Activated T-cell treated with anti-CD3 and anti-CD28 coated beads for 1 hour (primary cell): Measurements from ENCODE around the gene ASH1L.

ENCODE experiments used
- DNase-seq: peaks from one replicate; pipeline ENCODE4 v3.0.0-alpha.2; 2020; ENCODE audit warnings: low read depth

Gene ASH1L

GRCh38 chr1:155326631-155327037, 236.0 kb downstream of the ASH1L start:
- no peak for DNase-seq

GRCh38 chr1:155326020-155326526, 236.5 kb downstream of the ASH1L start:
- no peak for DNase-seq

- DNase-seq, result no peak
These were observed 237.1 kb downstream of the ASH1L start for GRCh38 chr1:155325603-155325893.

- DNase-seq, result peak; percentile 16
These were observed 237.6 kb downstream of the ASH1L start for GRCh38 chr1:155324717-155325602.

GRCh38 chr1:155324037-155324716, 238.4 kb downstream of the ASH1L start:
- peak; percentile 75 for DNase-seq

- peak; percentile 72 for DNase-seq
These were observed 238.9 kb downstream of the ASH1L start for GRCh38 chr1:155323729-155324036.

- DNase-seq, result peak; percentile 92
These were observed 239.5 kb downstream of the ASH1L start for GRCh38 chr1:155322953-155323728.

GRCh38 chr1:155322571-155322952, 240.0 kb downstream of the ASH1L start:
- DNase-seq, result no peak

GRCh38 chr1:155321639-155322503, 240.7 kb downstream of the ASH1L start:
- DNase-seq, result no peak

GRCh38 chr1:155320661-155321617, 241.7 kb downstream of the ASH1L start, which contains the start of gene RUSC1:
Gene RUSC1 (plus strand): TSS chr1:155320894. CDS start chr1:155321774, 880 bp downstream.
- peak; percentile 62 for DNase-seq

- DNase-seq, result no peak
These were observed 242.4 kb downstream of the ASH1L start for GRCh38 chr1:155320252-155320651.

GRCh38 chr1:155319536-155319935, 243.1 kb downstream of the ASH1L start:
- DNase-seq, result no peak

GRCh38 chr1:155318082-155318481, 244.5 kb downstream of the ASH1L start:
- DNase-seq, result no peak

GRCh38 chr1:155316922-155317321, 245.7 kb downstream of the ASH1L start:
- no peak for DNase-seq

- no peak for DNase-seq
These were observed 249.3 kb downstream of the ASH1L start for GRCh38 chr1:155313261-155313660.

- no peak for DNase-seq
These were observed 253.1 kb downstream of the ASH1L start for GRCh38 chr1:155309423-155310021.

GRCh38 chr1:155308493-155309422, 253.8 kb downstream of the ASH1L start, which contains the start of gene FDPS:
Gene FDPS (plus strand): TSS chr1:155308866. CDS start chr1:155309790, 924 bp downstream.
- DNase-seq, result peak; percentile 90

GRCh38 chr1:155307247-155307740, 255.3 kb downstream of the ASH1L start:
- no peak for DNase-seq
